GM12864 (cell line): Measurements from ENCODE around the gene BCORL1.

Experiments used
- DNase-seq: peaks from one replicate; pipeline ENCODE4 v3.0.0-alpha.2; 2011; ENCODE audit warnings: low read depth
- H3K4me3 ChIP-seq: 2 replicates; pipeline ENCODE4 v1.5.1; 2011; ENCODE audit warnings: mild to moderate bottlenecking, low read depth, low read length, control low read depth
- TF ChIP-seq, protein P1 (sequence below): IDR thresholded peaks from 2 replicates; pipeline ENCODE4 v1.5.1; 2011; ENCODE audit warnings: low read depth, mild to moderate bottlenecking, moderate library complexity, low read length, control low read depth, inconsistent platforms; ENCODE audit errors: missing control alignments

The BCORL1 gene

DNA sequence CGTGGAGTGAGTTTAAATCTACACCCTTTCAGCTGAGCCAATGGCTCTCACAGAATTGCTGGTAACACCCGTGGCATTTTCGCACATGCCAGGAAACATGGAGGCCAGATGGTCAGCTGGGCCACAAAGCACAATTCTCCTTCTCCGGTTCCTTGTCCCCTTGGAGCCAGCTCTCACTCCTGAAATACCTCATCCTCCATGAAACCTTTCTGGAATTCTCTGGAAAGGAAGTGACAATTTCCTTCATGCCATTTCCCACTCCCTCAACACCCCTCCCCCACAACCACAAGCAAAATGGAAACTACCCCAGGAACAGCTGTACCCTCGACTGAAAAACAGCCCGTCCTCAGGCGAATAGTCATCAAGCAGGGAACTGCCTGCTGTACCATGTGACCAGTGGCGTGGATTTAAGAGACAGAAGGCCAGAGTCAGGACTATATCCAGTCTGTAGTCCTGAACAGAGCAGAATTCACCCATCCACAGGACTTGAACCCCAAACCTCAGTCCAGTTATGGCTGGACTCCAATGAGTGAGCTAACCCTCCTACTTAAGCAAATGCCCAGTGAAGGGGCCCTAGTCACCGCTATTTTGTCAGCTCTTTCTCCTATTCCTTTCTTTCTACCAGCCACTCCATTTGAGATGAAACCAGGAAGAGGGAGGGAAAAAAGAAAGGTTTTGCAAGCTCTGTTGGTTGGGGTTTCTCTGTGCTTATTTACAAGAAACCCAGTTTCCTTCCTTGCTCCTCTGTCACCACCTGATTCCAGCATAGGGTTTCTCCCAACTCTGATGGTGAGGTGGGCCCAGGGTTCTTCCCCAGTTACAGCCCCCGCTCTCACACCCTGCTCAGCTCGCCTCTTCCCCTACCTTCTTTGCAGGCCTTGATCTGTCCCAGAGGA is 103.4 kb downstream of the BCORL1 start:
- TF ChIP-seq, protein P1, sequence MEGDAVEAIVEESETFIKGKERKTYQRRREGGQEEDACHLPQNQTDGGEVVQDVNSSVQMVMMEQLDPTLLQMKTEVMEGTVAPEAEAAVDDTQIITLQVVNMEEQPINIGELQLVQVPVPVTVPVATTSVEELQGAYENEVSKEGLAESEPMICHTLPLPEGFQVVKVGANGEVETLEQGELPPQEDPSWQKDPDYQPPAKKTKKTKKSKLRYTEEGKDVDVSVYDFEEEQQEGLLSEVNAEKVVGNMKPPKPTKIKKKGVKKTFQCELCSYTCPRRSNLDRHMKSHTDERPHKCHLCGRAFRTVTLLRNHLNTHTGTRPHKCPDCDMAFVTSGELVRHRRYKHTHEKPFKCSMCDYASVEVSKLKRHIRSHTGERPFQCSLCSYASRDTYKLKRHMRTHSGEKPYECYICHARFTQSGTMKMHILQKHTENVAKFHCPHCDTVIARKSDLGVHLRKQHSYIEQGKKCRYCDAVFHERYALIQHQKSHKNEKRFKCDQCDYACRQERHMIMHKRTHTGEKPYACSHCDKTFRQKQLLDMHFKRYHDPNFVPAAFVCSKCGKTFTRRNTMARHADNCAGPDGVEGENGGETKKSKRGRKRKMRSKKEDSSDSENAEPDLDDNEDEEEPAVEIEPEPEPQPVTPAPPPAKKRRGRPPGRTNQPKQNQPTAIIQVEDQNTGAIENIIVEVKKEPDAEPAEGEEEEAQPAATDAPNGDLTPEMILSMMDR = no peak
- no peak for DNase-seq
- peak overlapping the region; percentile 55 for H3K4me3 ChIP-seq

DNA sequence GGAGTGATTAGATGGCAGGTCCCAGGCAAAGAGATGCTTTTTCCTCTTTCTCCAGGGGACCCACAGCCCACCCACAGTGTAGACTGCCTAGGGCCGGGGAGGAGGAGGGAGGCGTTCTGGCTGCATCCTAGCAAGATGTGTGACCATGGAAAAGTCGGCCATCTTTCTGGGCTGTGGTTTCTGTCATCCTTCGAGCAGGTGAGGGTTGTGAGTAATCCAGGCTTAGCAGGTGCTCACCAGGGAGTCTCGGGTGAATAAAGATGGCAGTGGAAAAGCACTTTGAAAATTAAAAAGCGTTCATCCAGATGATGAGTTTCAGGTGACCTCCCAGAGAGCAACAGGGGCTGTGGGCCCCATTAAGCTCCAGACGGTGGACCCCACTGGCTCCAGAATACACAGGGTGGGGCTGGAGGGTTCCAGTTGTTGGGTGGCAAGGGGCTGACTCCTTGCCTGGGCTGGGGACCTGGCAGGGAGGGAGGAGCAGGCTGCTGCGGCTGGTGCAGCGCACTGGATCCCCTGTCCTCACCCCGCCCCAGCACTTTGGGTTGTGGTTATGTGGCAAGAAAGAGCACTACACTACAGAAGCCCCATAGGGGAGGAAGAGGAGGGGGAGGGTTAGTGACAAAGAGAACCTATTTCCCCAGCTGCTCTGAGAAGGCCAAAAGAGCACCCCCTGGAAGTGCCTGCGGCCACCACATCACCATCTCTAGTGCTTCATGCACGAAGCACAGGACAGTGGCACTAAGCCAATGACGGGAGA is 104.2 kb downstream of the BCORL1 start:
- no peak for DNase-seq
- TF ChIP-seq, protein P1 = peak; percentile 7
- H3K4me3 ChIP-seq = peak overlapping the region; percentile 55

DNA sequence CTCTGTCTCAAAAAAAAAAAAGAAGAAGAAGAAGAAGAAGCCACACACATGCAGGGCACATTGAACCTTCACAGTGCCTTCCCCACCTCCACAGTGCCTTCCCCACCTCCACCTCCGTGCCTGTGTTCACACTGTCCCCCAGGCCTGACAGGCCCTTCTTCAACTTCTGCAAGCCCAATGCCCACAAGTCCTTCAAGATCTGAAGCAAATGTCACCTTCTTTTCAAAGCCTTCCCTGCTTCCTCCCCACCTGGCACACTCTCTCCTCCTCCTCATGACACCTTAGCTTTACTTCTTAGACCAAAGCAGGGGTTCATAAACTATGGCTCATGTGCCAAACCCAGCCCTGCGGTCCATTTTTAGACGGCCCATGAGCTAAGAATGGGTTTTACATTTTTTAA is 107.9 kb downstream of the BCORL1 start:
- H3K4me3 ChIP-seq = no peak overlapping the region
- no peak for DNase-seq
- TF ChIP-seq, protein P1 = no peak

DNA sequence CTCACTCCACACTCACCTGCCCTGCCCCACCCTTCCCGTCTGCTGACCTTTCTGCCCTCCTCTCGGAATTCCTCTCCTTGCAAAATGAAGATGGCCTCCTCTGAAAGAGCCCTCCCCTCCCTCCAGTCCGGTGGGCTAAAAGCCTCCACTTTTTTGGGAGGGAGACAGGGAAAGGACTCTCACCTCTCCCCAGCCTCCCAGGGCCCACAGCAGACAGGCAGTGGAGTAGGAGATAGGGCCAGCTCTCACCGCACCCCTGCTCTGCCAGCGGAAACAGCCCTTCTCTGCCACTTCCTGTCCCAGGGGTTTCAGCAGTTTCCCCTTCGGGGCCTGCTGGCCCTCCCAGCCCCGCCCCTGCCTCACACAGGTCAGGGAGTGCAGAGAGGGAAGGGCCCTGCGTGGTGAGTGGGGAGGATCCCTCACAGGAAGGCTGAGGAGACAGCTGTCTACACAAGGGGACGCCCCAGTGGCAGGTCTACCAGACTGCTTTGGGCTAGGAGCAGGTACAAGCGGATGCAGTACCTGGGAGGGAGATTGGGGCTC is 109.6 kb downstream of the BCORL1 start:
- TF ChIP-seq, protein P1 = peak; percentile 16
- peak overlapping the region; percentile 57 for H3K4me3 ChIP-seq
- peak; percentile 84 for DNase-seq

DNA sequence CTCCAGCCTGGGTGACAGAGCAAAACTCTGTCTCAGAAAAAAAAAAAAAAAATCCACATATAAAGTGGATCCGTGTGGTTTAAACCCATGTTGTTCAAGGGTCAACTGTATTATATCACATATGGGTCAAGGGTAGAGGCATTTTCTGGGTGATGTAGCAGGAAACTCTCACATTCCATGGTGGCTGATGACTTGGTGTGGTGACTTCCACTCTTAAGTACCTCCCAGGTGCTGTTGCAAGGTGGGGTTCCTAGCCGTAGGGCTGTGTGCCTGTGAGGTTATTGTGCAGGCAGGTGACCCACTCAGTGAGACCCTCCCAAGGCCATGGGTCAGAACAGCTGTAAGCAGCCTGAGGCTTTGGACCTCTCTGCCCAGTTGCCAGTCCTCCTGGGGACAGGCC is 110.8 kb downstream of the BCORL1 start:
- TF ChIP-seq, protein P1 = no peak
- no peak overlapping the region for H3K4me3 ChIP-seq
- DNase-seq = no peak

DNA sequence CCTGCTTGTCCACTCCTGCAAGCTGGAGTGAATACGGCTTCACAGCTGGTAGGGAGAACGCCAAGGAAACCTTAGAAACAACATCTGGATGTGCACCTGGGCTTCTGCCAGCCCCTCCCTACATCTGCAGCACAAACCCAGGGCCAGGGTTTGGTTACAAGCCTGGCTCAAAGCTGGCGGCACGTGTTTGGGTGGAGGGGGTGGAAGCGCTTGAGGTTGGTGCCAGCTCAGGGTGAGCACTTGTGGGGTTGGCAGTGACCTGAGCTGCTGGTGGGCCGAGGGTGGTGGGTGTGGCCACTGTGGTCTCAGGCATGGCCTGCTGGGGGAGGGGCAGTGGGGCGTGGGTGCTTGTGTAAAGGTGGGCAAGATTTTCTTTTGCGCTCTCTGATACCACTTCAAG is 112.3 kb downstream of the BCORL1 start:
- no peak overlapping the region for H3K4me3 ChIP-seq
- no peak for DNase-seq
- TF ChIP-seq, protein P1 = no peak
